ENCODE measurements around the gene S100A5. TPM values are rescaled to one million over a fixed set of nuclear protein-coding genes. Genes with fewer than 3 reads are reported as not detected.
"Not testable (repeated sequence)": the region's sequence is repeated elsewhere in the genome, so short reads cannot be mapped to it uniquely, and the experiment has no call there.

Gene S100A5
- total RNA-seq, 1 experiment from 2014 or later = not detected

DNA sequence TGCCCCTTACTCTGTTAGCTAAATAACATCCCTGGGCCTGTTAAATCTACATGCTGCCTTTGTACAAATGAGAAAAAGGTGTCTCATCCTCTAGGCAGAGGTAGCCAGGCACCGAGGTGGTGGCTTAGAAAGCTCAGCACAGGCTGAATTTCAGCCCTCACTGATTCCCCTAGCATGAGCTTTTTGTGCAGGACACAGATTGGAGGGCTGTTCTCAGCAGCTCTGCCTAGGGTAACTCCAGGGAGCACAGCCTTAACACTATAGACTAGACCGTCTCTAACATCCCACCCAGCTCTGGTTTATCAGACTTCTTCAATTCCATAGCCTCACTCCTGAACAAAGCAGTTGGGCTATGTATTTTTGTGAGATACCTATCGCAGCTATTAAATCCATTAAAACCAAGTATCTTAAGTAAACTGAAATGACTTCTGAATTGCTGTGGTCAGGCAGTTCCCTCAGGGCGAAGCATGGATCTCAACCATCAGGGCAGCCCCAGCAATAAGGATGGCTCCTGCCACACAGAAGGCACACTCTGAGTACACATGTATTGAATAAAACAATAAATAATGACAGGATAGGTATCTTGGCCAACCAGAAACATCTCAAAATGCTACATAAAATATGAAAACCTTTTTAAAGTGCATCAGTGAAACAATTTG lies 19.8 kb downstream of the S100A5 start:
- Histone ChIP-seq H3K79me2 (ENCODE audit: insufficient read depth, low read length) (no peaks in the 10 kb centered on the region), H3K4ac (ENCODE audit: low read depth, low read length) (no peak overlapping the region), H2BK15ac (ENCODE audit: low read depth, low read length) (no peak overlapping the region), H3K4me2 (ENCODE audit: insufficient read depth, insufficient read length, low read length) (no peak overlapping the region), H2BK12ac (ENCODE audit: insufficient read length, low read depth, low read length) (no peak overlapping the region), H3K79me1 (ENCODE audit: insufficient read depth, low read depth, low read length, poor library complexity, severe bottlenecking) (no peaks in the 10 kb centered on the region), H2BK120ac (ENCODE audit: low read depth, low read length, poor library complexity, severe bottlenecking) (no peak overlapping the region), H3K4me1 (ENCODE audit: insufficient read depth, low read length) (peaks cover 10% of the 10 kb centered on the region; the same call in 1 of the 2 replicates), H3K14ac (ENCODE audit: insufficient read depth, low read length) (no peak overlapping the region), H3K27me3 (ENCODE audit: insufficient read depth, low read length) (no peaks in the 10 kb centered on the region; the same call in 1 of the 2 replicates), H4K91ac (ENCODE audit: insufficient read length, low read depth, low read length) (no peak overlapping the region), H2AK5ac (ENCODE audit: insufficient read length, low read length) (no peak overlapping the region), H3K27ac (ENCODE audit: insufficient read length, low read depth, low read length) (no peak overlapping the region), H3K18ac (ENCODE audit: insufficient read length, low read depth, low read length) (no peak overlapping the region), H2BK20ac (ENCODE audit: low read depth, low read length, poor library complexity, severe bottlenecking) (no peak overlapping the region), H3K23me2 (ENCODE audit: insufficient read length, low read depth, low read length, poor library complexity, severe bottlenecking) (no peaks in the 10 kb centered on the region), H3K9me3 (ENCODE audit: control insufficient read depth, low read depth, low read length) (no peaks in the 10 kb centered on the region), H4K20me1 (ENCODE audit: control insufficient read depth, insufficient read depth, insufficient read length) (no peaks in the 10 kb centered on the region), H3K23ac (ENCODE audit: insufficient read length, low read depth, low read length) (no peak overlapping the region), H3K9ac (ENCODE audit: extremely low read depth, insufficient read length, low read length) (no peak overlapping the region), H4K5ac (ENCODE audit: insufficient read length, low read depth, low read length) (no peak overlapping the region), H4K8ac (replicated peaks; ENCODE audit: insufficient read length, low read depth, low read length) (no peak overlapping the region), H2AFZ (ENCODE audit: low read length) (no peak overlapping the region), H3K56ac (ENCODE audit: insufficient read length, low read depth, low read length) (no peak overlapping the region), H3T11ph (ENCODE audit: low read length) (no peak overlapping the region), H2BK5ac (ENCODE audit: insufficient read length, low read length) (no peak overlapping the region)
- H3K4me3 Mint-ChIP-seq = no peak overlapping the region
- peaks cover 47% of the 10 kb centered on the region for H3K27me3 Mint-ChIP-seq (ENCODE audit: low read depth)
- H3K9me3 Mint-ChIP-seq = peaks cover 2 to 3% of the 10 kb centered on the region in 2 experiments; a peak in 4 of 5 replicates
- H3K36me3 Mint-ChIP-seq (ENCODE audit: insufficient read depth in 1 of 3, low read depth in 3 of 3) = 0 out of 7 replicates have a peak, but pooled peaks cover 0 to 2% (median 0%) of the 10 kb centered on the region in 3 experiments
- TF ChIP-seq, protein P1, sequence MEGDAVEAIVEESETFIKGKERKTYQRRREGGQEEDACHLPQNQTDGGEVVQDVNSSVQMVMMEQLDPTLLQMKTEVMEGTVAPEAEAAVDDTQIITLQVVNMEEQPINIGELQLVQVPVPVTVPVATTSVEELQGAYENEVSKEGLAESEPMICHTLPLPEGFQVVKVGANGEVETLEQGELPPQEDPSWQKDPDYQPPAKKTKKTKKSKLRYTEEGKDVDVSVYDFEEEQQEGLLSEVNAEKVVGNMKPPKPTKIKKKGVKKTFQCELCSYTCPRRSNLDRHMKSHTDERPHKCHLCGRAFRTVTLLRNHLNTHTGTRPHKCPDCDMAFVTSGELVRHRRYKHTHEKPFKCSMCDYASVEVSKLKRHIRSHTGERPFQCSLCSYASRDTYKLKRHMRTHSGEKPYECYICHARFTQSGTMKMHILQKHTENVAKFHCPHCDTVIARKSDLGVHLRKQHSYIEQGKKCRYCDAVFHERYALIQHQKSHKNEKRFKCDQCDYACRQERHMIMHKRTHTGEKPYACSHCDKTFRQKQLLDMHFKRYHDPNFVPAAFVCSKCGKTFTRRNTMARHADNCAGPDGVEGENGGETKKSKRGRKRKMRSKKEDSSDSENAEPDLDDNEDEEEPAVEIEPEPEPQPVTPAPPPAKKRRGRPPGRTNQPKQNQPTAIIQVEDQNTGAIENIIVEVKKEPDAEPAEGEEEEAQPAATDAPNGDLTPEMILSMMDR (conservative IDR thresholded peaks at IDR 0.05) = no peak
- WGBS (ENCODE audit: extremely low coverage, insufficient read length, low lambda C conversion rate) = no CpG with 5 or more reads among the region's 4 CpGs
- H3K27ac Mint-ChIP-seq = no peak overlapping the region
- peaks cover 27 to 35% of the 10 kb centered on the region in 2 experiments for H3K4me1 Mint-ChIP-seq
- DNase-seq = no peak

DNA sequence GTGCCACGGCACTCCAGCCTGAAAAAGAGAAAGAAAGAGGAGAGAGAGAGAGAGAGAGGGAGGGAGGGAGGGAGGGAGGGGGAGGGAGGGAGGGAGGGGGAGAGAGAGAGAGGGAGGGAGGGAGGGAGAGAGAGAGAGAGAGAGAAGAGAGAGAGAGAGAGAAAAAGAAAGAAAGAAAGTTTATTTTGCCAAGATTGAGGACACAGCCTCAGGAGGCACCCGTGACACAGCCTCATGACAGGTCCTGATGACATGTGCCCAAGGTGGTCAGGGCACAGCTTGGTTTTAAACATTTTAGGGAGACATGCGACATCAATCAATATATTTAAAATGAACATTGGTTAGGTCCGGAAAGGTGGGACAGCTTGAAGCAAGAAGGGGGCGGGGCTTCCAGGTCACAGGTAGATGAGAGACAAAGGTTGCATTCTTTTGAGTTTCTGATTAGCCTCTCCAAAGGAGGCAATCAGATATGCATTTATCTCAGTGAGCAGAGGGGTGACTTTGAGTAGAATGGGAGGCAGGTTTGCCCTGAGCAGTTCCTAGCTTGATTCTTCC lies 20.5 kb downstream of the S100A5 start:
- not testable (repeated sequence) for H2BK5ac ChIP-seq (ENCODE audit: insufficient read length, low read length); H4K91ac ChIP-seq (ENCODE audit: insufficient read length, low read depth, low read length); H2AFZ ChIP-seq (ENCODE audit: low read length); H2BK120ac ChIP-seq (ENCODE audit: low read depth, low read length, poor library complexity, severe bottlenecking); H3K14ac ChIP-seq (ENCODE audit: insufficient read depth, low read length); H3K9me3 ChIP-seq (ENCODE audit: control insufficient read depth, low read depth, low read length); H3K23me2 ChIP-seq (ENCODE audit: insufficient read length, low read depth, low read length, poor library complexity, severe bottlenecking); H3K27ac Mint-ChIP-seq; DNase-seq; H3K23ac ChIP-seq (ENCODE audit: insufficient read length, low read depth, low read length); H3K9me3 Mint-ChIP-seq; H4K8ac ChIP-seq (replicated peaks; ENCODE audit: insufficient read length, low read depth, low read length); H4K20me1 ChIP-seq (ENCODE audit: control insufficient read depth, insufficient read depth, insufficient read length); H4K5ac ChIP-seq (ENCODE audit: insufficient read length, low read depth, low read length); H3K56ac ChIP-seq (ENCODE audit: insufficient read length, low read depth, low read length); H3K79me2 ChIP-seq (ENCODE audit: insufficient read depth, low read length); H3K18ac ChIP-seq (ENCODE audit: insufficient read length, low read depth, low read length); H3K36me3 Mint-ChIP-seq (ENCODE audit: insufficient read depth in 1 of 3, low read depth in 3 of 3); H3K4ac ChIP-seq (ENCODE audit: low read depth, low read length); H3K79me1 ChIP-seq (ENCODE audit: insufficient read depth, low read depth, low read length, poor library complexity, severe bottlenecking); H2BK12ac ChIP-seq (ENCODE audit: insufficient read length, low read depth, low read length); H3K27me3 ChIP-seq (ENCODE audit: insufficient read depth, low read length); H2AK5ac ChIP-seq (ENCODE audit: insufficient read length, low read length); H3K27ac ChIP-seq (ENCODE audit: insufficient read length, low read depth, low read length); H2BK15ac ChIP-seq (ENCODE audit: low read depth, low read length); H3K9ac ChIP-seq (ENCODE audit: extremely low read depth, insufficient read length, low read length); H2BK20ac ChIP-seq (ENCODE audit: low read depth, low read length, poor library complexity, severe bottlenecking); H3K4me1 ChIP-seq (ENCODE audit: insufficient read depth, low read length); H3K4me2 ChIP-seq (ENCODE audit: insufficient read depth, insufficient read length, low read length); H3T11ph ChIP-seq (ENCODE audit: low read length)
- Mint-ChIP-seq H3K4me1 (peaks cover 21 to 30% of the 10 kb centered on the region in 2 experiments), H3K4me3 (peak overlapping the region in 1 of 2 experiments; percentile 19; a peak in 1 of 5 replicates), H3K27me3 (ENCODE audit: low read depth) (peaks cover 54% of the 10 kb centered on the region)
- WGBS (ENCODE audit: extremely low coverage, insufficient read length, low lambda C conversion rate) = no CpG with 5 or more reads among the region's 5 CpGs
